Suprapubic skin (tissue), 4 donors: ENCODE data around the gene NIPAL4. TPM values are rescaled to one million over a fixed set of nuclear protein-coding genes. Genes with fewer than 3 reads are reported as not detected.

ENCODE experiments used
- DNase-seq, 2 donors: peaks; one replicate each; pipeline ENCODE4 v3.0.0-alpha.2; 2019; ENCODE audit warnings: low spot score in 2 of 2
- H3K27ac ChIP-seq: fragments of 200-600 bp; sonication (generic); one replicate; pipeline ENCODE4 v1.5.1; 2019
- H3K27me3 ChIP-seq: fragments of 200-600 bp; sonication (generic); one replicate; pipeline ENCODE4 v1.5.1; 2019
- H3K36me3 ChIP-seq: fragments of 200-600 bp; sonication (generic); one replicate; pipeline ENCODE4 v1.5.1; 2019
- H3K4me1 ChIP-seq: fragments of 200-600 bp; sonication (generic); one replicate; pipeline ENCODE4 v1.5.1; 2019
- H3K4me3 ChIP-seq: fragments of 200-600 bp; sonication (generic); one replicate; pipeline ENCODE4 v1.5.1; 2019; ENCODE audit warnings: mild to moderate bottlenecking
- H3K9me3 ChIP-seq: fragments of 200-600 bp; sonication (generic); one replicate; pipeline ENCODE4 v1.5.1; 2019
- CTCF ChIP-seq, 2 donors: fragments of 200-600 bp in 1 of 2; fragments of 450-650 bp in 1 of 2; sonication (generic) in 1 of 2; IDR thresholded peaks; one replicate each; pipeline ENCODE4 v1.5.1; 2016 to 2019; ENCODE audit warnings: antibody characterized with exemption in 2 of 2, mild to moderate bottlenecking in 1 of 2, moderate library complexity in 1 of 2
- EP300 ChIP-seq: sonication (generic); formaldehyde crosslinking; IDR thresholded peaks from one replicate; pipeline ENCODE4 v1.6.1; 2017; ENCODE audit warnings: antibody characterized with exemption
- POLR2A ChIP-seq, 2 donors: fragments of 450-650 bp; IDR thresholded peaks; one replicate each; pipeline ENCODE4 v1.6.1; 2017; ENCODE audit warnings: antibody characterized with exemption in 2 of 2, mild to moderate bottlenecking in 2 of 2, moderate library complexity in 2 of 2
- POLR2AphosphoS5 ChIP-seq, 3 donors: sonication (generic); formaldehyde crosslinking; IDR thresholded peaks; one replicate each; pipeline ENCODE4 v1.6.1; 2017; ENCODE audit warnings: antibody characterized with exemption in 3 of 3
- whole genome bisulfite sequencing: methylation state at CpG from one replicate; pipeline ENCODE4 v1.1.5; 2018; 5-methylcytosine and 5-hydroxymethylcytosine counted together
- total RNA-seq, 4 donors: library from RNA; depleted of rRNA; stranded (reverse); fragments of >200 nt; gene quantifications; one replicate each; pipeline ENCODE4 v1.1.0, GENCODE V29; 2016

The NIPAL4 gene
- total RNA-seq, 4 donors from 2014 or later, result 45.8 to 111 (median 86.6) TPM

- no peak for DNase-seq
- TF ChIP-seq POLR2AphosphoS5 (IDR thresholded peaks at IDR 0.05) (no peak), EP300 (no peak), POLR2A (IDR thresholded peaks at IDR 0.05) (no peak), CTCF (IDR thresholded peaks at IDR 0.05) (no peak)
- Histone ChIP-seq H3K4me1 (peaks cover 59% of the 10 kb centered on the region), H3K27me3 (peaks cover 6% of the 10 kb centered on the region), H3K9me3 (no peaks in the 10 kb centered on the region), H3K36me3 (no peaks in the 10 kb centered on the region), H3K27ac (peak overlapping the region; percentile 72), H3K4me3 (no peak overlapping the region)
- WGBS, result 49% methylated on average over 9 of the region's 9 CpGs
These were observed 3.9 kb downstream of the NIPAL4 start for GRCh38 chr5:157463621-157464518.

GRCh38 chr5:157464519-157465171, 4.6 kb downstream of the NIPAL4 start:
- Histone ChIP-seq H3K4me3 (no peak overlapping the region), H3K36me3 (no peaks in the 10 kb centered on the region)

GRCh38 chr5:157468293-157468965, 8.4 kb downstream of the NIPAL4 start:
- no peaks in the 10 kb centered on the region for H3K9me3 ChIP-seq
- TF ChIP-seq POLR2AphosphoS5 (IDR thresholded peaks at IDR 0.05) (no peak), EP300 (no peak), CTCF (IDR thresholded peaks at IDR 0.05) (no peak), POLR2A (IDR thresholded peaks at IDR 0.05) (no peak)
- H3K4me3 ChIP-seq, result no peak overlapping the region
- no peak for DNase-seq
- no peak overlapping the region for H3K27ac ChIP-seq
- 90% methylated on average over 13 of the region's 13 CpGs for WGBS
- peaks cover 22% of the 10 kb centered on the region for H3K4me1 ChIP-seq
- H3K27me3 ChIP-seq, result no peaks in the 10 kb centered on the region
- peaks cover 5% of the 10 kb centered on the region for H3K36me3 ChIP-seq

More at GRCh38 chr5:157464519-157465171, 4.6 kb downstream of the NIPAL4 start:
- TF ChIP-seq POLR2AphosphoS5 (IDR thresholded peaks at IDR 0.05) (peak in 1 of 3 donors; percentile 70), EP300 (no peak)
- H3K27me3 ChIP-seq, result peaks cover 6% of the 10 kb centered on the region
- peaks cover 57% of the 10 kb centered on the region for H3K4me1 ChIP-seq
- 22% methylated on average over 4 of the region's 4 CpGs for WGBS
- H3K27ac ChIP-seq, result peak overlapping the region; percentile 72
- H3K9me3 ChIP-seq, result no peaks in the 10 kb centered on the region
- peak in 1 of 2 donors; percentile 82 for DNase-seq

GRCh38 chr5:157469073-157469472, 9.1 kb downstream of the NIPAL4 start:
- Histone ChIP-seq H3K4me3 (no peak overlapping the region), H3K36me3 (peaks cover 11% of the 10 kb centered on the region), H3K4me1 (peaks cover 16% of the 10 kb centered on the region), H3K27me3 (no peaks in the 10 kb centered on the region), H3K27ac (no peak overlapping the region), H3K9me3 (no peaks in the 10 kb centered on the region)
- TF ChIP-seq EP300 (no peak), CTCF (IDR thresholded peaks at IDR 0.05) (no peak), POLR2AphosphoS5 (IDR thresholded peaks at IDR 0.05) (no peak), POLR2A (IDR thresholded peaks at IDR 0.05) (no peak)
- DNase-seq, result no peak
- WGBS, result 93% methylated on average over 2 of the region's 7 CpGs

- no peak overlapping the region for H3K27ac ChIP-seq
- TF ChIP-seq POLR2AphosphoS5 (IDR thresholded peaks at IDR 0.05) (no peak), POLR2A (IDR thresholded peaks at IDR 0.05) (no peak), EP300 (no peak), CTCF (IDR thresholded peaks at IDR 0.05) (no peak)
- no peaks in the 10 kb centered on the region for H3K27me3 ChIP-seq
- WGBS, result 72% methylated on average over 7 of the region's 7 CpGs
- DNase-seq, result no peak
- H3K4me3 ChIP-seq, result no peak overlapping the region
- H3K4me1 ChIP-seq, result peaks cover 10% of the 10 kb centered on the region
- H3K9me3 ChIP-seq, result no peaks in the 10 kb centered on the region
- H3K36me3 ChIP-seq, result peaks cover 11% of the 10 kb centered on the region
These were observed 9.7 kb downstream of the NIPAL4 start for GRCh38 chr5:157469687-157470086.
